Dendritic cell treated with granulocyte-macrophage colony-stimulating factor and Interleukin-4, amounts not matched to agents 40 ng/mL and 50 ng/mL, for 4 days (primary cell): Measurements from ENCODE around the gene PIGH.

ENCODE experiments used
- H3K27ac Mint-ChIP-seq: one replicate; pipeline ENCODE4 v1.8.0; 2022; ENCODE audit warnings: mild to moderate bottlenecking, mixed read lengths
- H3K27me3 Mint-ChIP-seq: one replicate; pipeline ENCODE4 v1.8.0; 2022; ENCODE audit warnings: mild to moderate bottlenecking, mixed read lengths
- H3K36me3 Mint-ChIP-seq: one replicate; pipeline ENCODE4 v1.8.0; 2022; ENCODE audit warnings: low read depth, mixed read lengths
- H3K4me1 Mint-ChIP-seq: one replicate; pipeline ENCODE4 v1.8.0; 2022; ENCODE audit warnings: low read depth, mixed read lengths
- H3K4me3 Mint-ChIP-seq: one replicate; pipeline ENCODE4 v1.8.0; 2022; ENCODE audit warnings: mild to moderate bottlenecking, moderate library complexity, mixed read lengths
- H3K9me3 Mint-ChIP-seq: one replicate; pipeline ENCODE4 v1.8.0; 2022; ENCODE audit warnings: mixed read lengths
- intact Hi-C: fragments of 100-400 bp; cut with micrococcal nuclease; formaldehyde crosslinking; loops from one replicate; pipeline ENCODE4 v1.15.0; 2022

Gene PIGH

GRCh38 chr14:67562776-67563150 lies 37.3 kb downstream of the PIGH start:
- Mint-ChIP-seq H3K4me1 (peaks cover 13% of the 10 kb centered on the region), H3K9me3 (no peaks in the 10 kb centered on the region), H3K4me3 (no peak overlapping the region), H3K27ac (no peak overlapping the region), H3K27me3 (peaks cover 15% of the 10 kb centered on the region), H3K36me3 (no peaks in the 10 kb centered on the region)
- intact Hi-C loops, result no loop called here

- H3K4me1 Mint-ChIP-seq, result peaks cover 8% of the 10 kb centered on the region
- peaks cover 11% of the 10 kb centered on the region for H3K27me3 Mint-ChIP-seq
- H3K4me3 Mint-ChIP-seq, result no peak overlapping the region
- no peaks in the 10 kb centered on the region for H3K9me3 Mint-ChIP-seq
- H3K36me3 Mint-ChIP-seq, result no peaks in the 10 kb centered on the region
- H3K27ac Mint-ChIP-seq, result no peak overlapping the region
- intact Hi-C loops, result no loop called here
Measured at GRCh38 chr14:67562025-67562775, 37.9 kb downstream of the PIGH start.

- peaks cover 7% of the 10 kb centered on the region for H3K4me1 Mint-ChIP-seq
- intact Hi-C loops, result no loop called here
- H3K27me3 Mint-ChIP-seq, result peaks cover 18% of the 10 kb centered on the region
- no peak overlapping the region for H3K27ac Mint-ChIP-seq
- no peaks in the 10 kb centered on the region for H3K9me3 Mint-ChIP-seq
- H3K4me3 Mint-ChIP-seq, result no peak overlapping the region
- H3K36me3 Mint-ChIP-seq, result no peaks in the 10 kb centered on the region
Measured at GRCh38 chr14:67559639-67560038, 40.4 kb downstream of the PIGH start.

- no peaks in the 10 kb centered on the region for H3K9me3 Mint-ChIP-seq
- peaks cover 18% of the 10 kb centered on the region for H3K4me1 Mint-ChIP-seq
- H3K27me3 Mint-ChIP-seq, result peaks cover 21% of the 10 kb centered on the region
- H3K27ac Mint-ChIP-seq, result no peak overlapping the region
- intact Hi-C loops, result no loop called here
- no peaks in the 10 kb centered on the region for H3K36me3 Mint-ChIP-seq
- H3K4me3 Mint-ChIP-seq, result no peak overlapping the region
Measured at GRCh38 chr14:67557656-67558055, 42.4 kb downstream of the PIGH start.

- Mint-ChIP-seq H3K27me3 (peaks cover 23% of the 10 kb centered on the region), H3K36me3 (no peaks in the 10 kb centered on the region), H3K27ac (no peak overlapping the region), H3K9me3 (no peaks in the 10 kb centered on the region), H3K4me3 (no peak overlapping the region), H3K4me1 (peaks cover 18% of the 10 kb centered on the region)
- intact Hi-C loops, result no loop called here
Measured at GRCh38 chr14:67557118-67557517, 43.0 kb downstream of the PIGH start.

- Mint-ChIP-seq H3K4me1 (peaks cover 18% of the 10 kb centered on the region), H3K4me3 (no peak overlapping the region), H3K27ac (no peak overlapping the region), H3K36me3 (no peaks in the 10 kb centered on the region), H3K9me3 (no peaks in the 10 kb centered on the region), H3K27me3 (peaks cover 23% of the 10 kb centered on the region)
- intact Hi-C loops, result no loop called here
Measured at GRCh38 chr14:67556671-67557070, 43.4 kb downstream of the PIGH start.

GRCh38 chr14:67555518-67556090 lies 44.5 kb downstream of the PIGH start:
- Mint-ChIP-seq H3K27ac (no peak overlapping the region), H3K27me3 (peaks cover 25% of the 10 kb centered on the region), H3K4me3 (no peak overlapping the region), H3K36me3 (no peaks in the 10 kb centered on the region), H3K9me3 (no peaks in the 10 kb centered on the region), H3K4me1 (peaks cover 18% of the 10 kb centered on the region)
- intact Hi-C loops, result no loop called here

- H3K27ac Mint-ChIP-seq, result no peak overlapping the region
- peaks cover 28% of the 10 kb centered on the region for H3K27me3 Mint-ChIP-seq
- H3K9me3 Mint-ChIP-seq, result no peaks in the 10 kb centered on the region
- intact Hi-C loops, result no loop called here
- H3K36me3 Mint-ChIP-seq, result no peaks in the 10 kb centered on the region
- H3K4me3 Mint-ChIP-seq, result no peak overlapping the region
- peaks cover 13% of the 10 kb centered on the region for H3K4me1 Mint-ChIP-seq
Measured at GRCh38 chr14:67554341-67554740, 45.7 kb downstream of the PIGH start.

GRCh38 chr14:67553547-67553946 lies 46.5 kb downstream of the PIGH start:
- Mint-ChIP-seq H3K36me3 (no peaks in the 10 kb centered on the region), H3K4me3 (no peak overlapping the region), H3K27me3 (peaks cover 28% of the 10 kb centered on the region), H3K27ac (no peak overlapping the region), H3K9me3 (no peaks in the 10 kb centered on the region), H3K4me1 (peaks cover 11% of the 10 kb centered on the region)
- intact Hi-C loops, result no loop called here

- Mint-ChIP-seq H3K4me1 (peaks cover 11% of the 10 kb centered on the region), H3K9me3 (no peaks in the 10 kb centered on the region), H3K27me3 (peaks cover 26% of the 10 kb centered on the region), H3K4me3 (no peak overlapping the region), H3K27ac (no peak overlapping the region), H3K36me3 (no peaks in the 10 kb centered on the region)
- intact Hi-C loops, result no loop called here
Measured at GRCh38 chr14:67551940-67552339, 48.1 kb downstream of the PIGH start.

GRCh38 chr14:67551123-67551522 lies 48.9 kb downstream of the PIGH start:
- no peak overlapping the region for H3K4me3 Mint-ChIP-seq
- H3K27me3 Mint-ChIP-seq, result peaks cover 26% of the 10 kb centered on the region
- H3K36me3 Mint-ChIP-seq, result no peaks in the 10 kb centered on the region
- intact Hi-C loops, result no loop called here
- no peak overlapping the region for H3K27ac Mint-ChIP-seq
- no peaks in the 10 kb centered on the region for H3K9me3 Mint-ChIP-seq
- peaks cover 11% of the 10 kb centered on the region for H3K4me1 Mint-ChIP-seq

- H3K4me3 Mint-ChIP-seq, result no peak overlapping the region
- H3K27me3 Mint-ChIP-seq, result peaks cover 30% of the 10 kb centered on the region
- peaks cover 11% of the 10 kb centered on the region for H3K4me1 Mint-ChIP-seq
- no peaks in the 10 kb centered on the region for H3K9me3 Mint-ChIP-seq
- no peak overlapping the region for H3K27ac Mint-ChIP-seq
- intact Hi-C loops, result no loop called here
- no peaks in the 10 kb centered on the region for H3K36me3 Mint-ChIP-seq
Measured at GRCh38 chr14:67549734-67550133, 50.3 kb downstream of the PIGH start.

GRCh38 chr14:67547224-67547780 lies 52.8 kb downstream of the PIGH start:
- H3K9me3 Mint-ChIP-seq, result no peaks in the 10 kb centered on the region
- intact Hi-C loops, result no loop called here
- H3K27ac Mint-ChIP-seq, result no peak overlapping the region
- no peak overlapping the region for H3K4me3 Mint-ChIP-seq
- no peaks in the 10 kb centered on the region for H3K4me1 Mint-ChIP-seq
- peaks cover 43% of the 10 kb centered on the region for H3K27me3 Mint-ChIP-seq
- H3K36me3 Mint-ChIP-seq, result no peaks in the 10 kb centered on the region

- intact Hi-C loops, result no loop called here
- H3K27me3 Mint-ChIP-seq, result peaks cover 56% of the 10 kb centered on the region
- no peak overlapping the region for H3K27ac Mint-ChIP-seq
- no peaks in the 10 kb centered on the region for H3K36me3 Mint-ChIP-seq
- H3K4me1 Mint-ChIP-seq, result peaks cover 7% of the 10 kb centered on the region
- H3K9me3 Mint-ChIP-seq, result no peaks in the 10 kb centered on the region
- H3K4me3 Mint-ChIP-seq, result no peak overlapping the region
Measured at GRCh38 chr14:67544590-67544989, 55.5 kb downstream of the PIGH start.
